NCI-H2227 (cell line): ENCODE results near the gene CERS6.
"Not testable (repeated sequence)": the region's sequence is repeated elsewhere in the genome, so short reads cannot be mapped to it uniquely, and the experiment has no call there.

ENCODE experiments used
- DNase-seq: peaks from one replicate; lab custom pipeline; 2025; ENCODE audit not compliant: unreplicated experiment; lab: John Stamatoyannopoulos, UW

Gene CERS6, protein sequence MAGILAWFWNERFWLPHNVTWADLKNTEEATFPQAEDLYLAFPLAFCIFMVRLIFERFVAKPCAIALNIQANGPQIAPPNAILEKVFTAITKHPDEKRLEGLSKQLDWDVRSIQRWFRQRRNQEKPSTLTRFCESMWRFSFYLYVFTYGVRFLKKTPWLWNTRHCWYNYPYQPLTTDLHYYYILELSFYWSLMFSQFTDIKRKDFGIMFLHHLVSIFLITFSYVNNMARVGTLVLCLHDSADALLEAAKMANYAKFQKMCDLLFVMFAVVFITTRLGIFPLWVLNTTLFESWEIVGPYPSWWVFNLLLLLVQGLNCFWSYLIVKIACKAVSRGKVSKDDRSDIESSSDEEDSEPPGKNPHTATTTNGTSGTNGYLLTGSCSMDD

DNA sequence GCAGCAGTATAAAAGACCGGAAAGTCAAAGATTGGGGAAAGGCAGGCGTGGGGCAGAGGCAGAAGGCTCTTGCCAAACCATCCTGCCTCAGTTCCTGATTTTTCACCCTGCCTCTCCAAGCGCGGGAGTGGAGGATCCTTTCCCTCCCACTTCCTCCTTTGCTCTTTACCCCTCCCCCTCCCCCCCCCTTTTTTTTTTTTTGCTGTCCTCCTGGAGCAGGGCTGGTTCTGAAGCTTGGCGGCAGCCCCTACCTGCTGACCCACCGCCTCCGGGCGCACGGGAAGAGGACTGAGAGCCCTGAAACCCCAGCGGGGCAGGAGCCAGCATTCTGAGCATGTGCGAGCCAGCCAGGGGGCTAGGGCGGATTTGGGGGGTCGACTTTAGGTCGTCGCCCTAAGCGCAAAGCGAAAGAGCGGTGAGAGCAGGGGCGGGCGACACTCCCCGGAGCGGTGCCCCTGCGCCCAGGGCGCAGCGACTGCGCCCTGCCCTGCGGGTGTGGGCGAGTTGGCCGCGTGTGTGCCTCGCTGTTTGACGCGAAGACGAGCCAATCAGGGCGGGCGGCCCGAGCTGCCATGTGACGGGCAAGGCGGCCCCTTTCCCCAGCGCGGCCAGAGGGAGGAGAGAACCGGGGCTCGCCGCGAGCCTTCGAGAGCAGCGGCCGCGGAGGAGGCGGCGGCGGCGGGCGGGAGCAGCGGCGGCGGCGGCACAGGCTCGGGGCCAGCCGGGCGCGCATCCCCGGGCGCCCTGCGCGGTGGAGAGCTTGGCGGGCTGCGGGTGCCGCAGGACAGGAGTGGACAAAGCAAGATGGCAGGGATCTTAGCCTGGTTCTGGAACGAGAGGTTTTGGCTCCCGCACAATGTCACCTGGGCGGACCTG is at the start of gene CERS6:
CERS6 (plus strand) TSS at position 628 of the 876 bp plus-strand sequence; CDS start at position 805, 177 bp downstream.
- DNase-seq: peak; percentile 97

DNA sequence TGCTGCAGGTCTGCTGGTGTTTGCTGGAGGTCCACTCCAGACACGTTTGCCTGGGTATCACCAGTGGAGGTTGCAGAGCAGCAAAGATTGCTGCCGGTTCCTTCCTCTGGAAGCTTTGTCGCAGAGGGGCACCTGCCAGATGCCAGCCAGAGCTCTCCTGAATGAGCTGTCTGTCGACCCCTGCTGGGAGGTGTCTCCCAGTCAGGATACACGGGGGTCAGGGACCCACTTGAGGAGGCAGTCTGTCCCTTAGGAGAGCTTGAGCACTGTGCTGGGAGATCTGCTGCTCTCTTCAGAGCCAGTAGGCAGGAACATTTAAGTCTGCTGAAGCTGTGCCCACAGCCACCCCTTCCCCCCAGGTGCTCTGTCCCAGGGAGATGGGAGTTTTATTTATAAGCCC is 43.8 kb upstream of the CERS6 start:
- not testable (repeated sequence) for DNase-seq

DNA sequence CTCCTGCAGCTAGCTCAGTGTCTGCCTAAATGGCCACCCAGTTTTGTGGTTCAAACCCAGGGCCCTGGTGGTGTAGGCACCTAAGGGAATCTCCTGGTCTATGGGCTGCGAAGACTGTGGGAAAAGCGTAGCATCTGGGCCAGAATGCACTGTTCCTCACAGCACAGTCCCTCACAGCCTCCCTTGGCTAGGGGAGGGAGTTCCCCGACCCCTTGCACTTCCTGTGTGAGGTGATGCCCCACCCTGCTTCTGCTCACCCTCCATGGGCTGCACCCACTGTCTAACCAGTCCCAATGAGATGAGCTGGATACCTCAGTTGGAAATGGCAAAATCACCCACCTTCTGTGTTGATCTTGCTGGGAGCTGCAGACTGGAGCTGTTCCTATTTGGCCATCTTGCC is 43.0 kb upstream of the CERS6 start:
- DNase-seq: not testable (repeated sequence)

DNA sequence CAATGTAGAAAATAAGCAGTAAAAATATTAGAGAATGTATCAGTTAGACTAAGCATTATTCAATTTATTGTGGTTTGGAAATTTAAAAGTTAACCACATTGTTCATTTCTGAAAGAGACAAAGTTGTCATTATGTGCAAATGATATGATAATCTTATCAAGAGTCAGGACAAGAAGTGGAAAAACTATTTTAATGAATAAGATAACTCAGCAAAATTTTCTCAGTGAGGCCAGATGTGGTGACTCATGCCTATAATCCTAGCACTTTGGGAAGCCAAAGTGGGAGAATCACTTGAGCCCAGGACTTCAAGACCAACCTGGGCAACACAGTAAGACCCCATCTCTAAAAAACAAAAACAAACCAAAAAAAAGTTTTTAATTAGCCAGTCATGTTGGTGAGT is 39.5 kb upstream of the CERS6 start:
- DNase-seq: no peak

DNA sequence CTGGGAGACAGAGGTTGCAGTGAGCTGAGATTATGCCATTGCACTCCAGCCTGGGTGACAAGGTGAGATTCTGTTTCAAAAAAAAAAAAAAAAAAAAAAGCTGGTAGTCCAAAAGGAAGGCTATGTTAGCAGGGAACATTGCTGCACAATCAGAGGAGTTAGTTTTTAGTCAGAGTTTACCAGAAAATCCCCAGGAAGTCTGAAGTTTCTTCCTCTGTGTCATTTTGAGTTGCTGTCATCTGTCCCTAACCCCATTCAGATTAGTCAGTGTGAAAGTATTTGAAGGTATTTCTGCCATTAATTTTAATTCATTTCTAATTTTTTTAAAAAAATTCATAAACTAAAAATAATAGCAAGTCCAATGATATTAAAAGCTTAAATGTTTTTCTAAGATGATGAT is 33.5 kb upstream of the CERS6 start:
- DNase-seq: no peak

DNA sequence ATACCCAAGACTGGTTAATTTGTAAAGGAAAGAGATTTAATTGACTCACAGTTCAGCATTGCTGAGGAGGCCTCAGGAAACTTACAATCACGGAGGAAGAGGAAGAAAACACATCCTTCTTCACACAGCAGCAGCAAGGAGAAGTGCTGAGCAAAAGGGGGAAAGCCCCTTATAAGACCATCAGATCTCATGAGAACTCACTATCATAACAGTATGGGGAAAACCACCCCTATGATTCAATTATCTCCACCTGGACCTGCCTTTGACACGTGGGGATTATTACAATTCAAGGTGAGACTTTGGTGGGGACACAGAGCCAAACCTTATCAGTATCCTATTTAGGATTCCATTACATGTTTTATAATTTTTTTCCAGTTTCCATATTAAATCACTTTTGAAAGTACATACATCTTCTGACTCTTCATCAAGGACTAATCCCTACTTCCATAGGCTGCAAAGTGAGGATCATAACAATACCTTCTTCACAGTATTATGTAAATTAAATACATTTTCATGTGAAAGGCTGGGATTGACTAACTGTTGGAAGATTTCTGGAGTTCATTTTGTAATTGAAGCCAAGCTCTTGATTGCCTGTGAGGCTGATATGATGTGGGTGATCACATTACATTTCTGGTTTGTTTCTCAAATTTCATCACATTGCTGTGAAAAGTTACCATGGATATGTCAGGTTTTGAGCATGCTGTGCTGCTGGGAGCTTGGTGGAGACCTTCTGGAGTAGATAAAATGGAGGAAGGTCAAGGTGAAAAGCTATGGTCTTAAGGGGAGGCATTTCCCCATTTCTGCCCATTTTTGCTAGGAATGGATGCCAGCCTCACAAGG is 31.7 kb upstream of the CERS6 start:
- DNase-seq: no peak

DNA sequence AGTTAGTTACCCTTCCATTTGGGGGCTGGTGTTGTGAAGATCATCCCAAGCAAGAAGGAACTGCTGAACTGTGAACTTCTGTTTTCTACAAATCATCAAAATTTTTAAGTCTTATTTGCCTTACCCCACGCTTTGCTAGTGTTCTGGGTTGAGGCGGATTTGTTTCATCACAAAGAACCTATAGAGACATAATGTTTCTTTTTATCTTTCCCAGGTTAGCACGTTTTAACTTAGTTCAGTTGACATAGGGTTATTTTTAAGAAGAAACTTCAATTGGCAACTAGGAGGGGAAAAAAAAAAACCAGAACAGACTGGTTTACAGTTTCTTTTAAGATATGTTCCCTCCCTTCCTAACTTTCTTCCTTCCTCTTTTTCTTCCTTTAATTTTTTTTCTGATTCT is 31.1 kb upstream of the CERS6 start:
- no peak for DNase-seq

DNA sequence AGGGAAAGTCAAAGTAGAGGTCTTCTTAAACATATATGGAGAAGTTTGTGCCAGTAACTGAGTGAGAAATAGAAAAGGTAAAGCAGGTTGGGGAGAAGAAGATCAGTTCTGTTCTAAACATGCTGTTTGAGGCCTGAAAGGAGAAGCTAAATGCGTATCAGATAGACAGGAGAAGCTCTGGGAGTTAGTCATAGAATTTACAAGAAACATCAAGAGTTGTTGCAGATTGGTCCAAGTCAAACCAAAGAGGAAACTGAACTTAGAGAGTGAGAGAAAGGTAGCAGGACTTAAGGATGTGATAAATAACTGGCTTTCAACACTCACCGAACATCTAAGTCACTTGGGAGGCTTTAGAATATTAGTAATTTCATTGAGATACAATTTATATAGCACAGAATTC is 29.2 kb upstream of the CERS6 start:
- no peak for DNase-seq

DNA sequence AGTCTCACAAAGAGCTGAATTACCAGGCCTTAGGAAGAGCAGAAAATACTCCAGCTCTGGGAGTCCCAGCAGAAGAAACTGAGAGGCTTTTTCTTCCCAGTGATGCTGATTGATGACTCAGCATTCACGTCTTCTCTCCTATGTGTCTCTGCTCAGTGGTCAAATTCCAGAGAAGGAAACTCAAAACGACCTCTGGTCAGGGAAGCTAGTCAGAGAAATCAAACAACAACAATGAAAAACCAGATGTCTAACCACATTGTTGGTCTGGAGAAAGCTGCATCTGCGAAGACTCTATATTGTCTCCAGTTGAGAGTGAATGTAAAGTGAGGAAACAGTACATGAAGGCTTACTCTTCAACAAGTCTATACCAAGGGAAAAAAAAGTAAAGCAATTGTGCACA is 28.6 kb upstream of the CERS6 start:
- DNase-seq: no peak

DNA sequence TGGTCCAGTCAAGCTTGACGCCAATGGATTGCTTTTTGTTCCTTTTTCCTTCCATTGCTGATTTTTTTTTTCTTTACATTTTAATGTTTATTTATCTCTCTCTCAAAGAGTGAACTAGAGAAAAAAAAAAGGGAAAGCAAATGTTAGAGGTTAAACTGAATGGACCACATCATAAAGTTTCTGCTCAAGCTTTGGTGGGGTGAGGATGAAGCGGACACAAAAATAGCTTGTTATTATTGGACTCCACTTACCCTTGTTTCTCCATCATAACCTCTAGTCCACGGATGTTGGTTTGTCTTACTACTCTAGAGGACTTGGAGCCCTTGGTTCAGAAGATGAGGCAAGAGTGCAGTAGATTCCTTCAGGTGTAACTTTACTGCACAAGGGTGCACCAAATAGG is 27.6 kb upstream of the CERS6 start:
- no peak for DNase-seq

DNA sequence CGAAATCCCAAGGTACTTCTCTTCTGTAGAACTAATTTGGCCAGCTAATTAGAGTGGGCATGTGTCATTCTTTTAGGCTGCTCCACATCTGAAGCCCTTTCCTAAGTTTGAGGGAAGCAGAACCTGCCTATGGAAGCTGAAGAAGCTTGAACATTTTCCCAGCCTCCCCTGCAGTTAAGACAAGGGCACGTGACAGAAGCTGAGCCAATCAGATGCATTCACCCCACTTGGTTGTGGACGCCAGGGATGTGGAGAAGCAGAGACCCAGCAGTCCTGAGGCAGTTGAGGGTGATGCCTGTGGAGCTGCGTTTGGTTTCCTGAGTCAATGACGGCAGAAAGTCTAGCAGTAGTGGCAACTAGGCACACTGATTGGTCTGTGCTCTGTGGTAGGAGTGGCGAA is 26.1 kb upstream of the CERS6 start:
- no peak for DNase-seq

DNA sequence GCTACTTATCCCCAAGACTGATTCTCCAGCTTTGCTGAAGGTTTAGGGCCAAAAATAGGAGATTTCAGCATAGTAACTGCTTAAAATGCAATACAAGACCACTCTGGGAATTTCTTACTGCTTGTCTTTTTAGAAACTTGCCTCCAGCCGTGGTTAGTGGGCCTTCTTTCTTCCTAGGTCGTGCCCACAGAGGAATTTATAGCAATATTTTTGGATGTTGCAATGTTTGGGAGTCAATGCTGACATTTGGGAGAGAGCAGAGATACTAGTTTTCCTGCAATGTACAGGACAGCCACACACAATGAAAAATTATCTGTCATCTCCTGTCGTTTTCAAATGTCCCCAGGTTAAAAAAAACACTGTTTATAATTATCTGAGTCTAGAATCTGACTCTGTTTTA is 25.6 kb upstream of the CERS6 start:
- DNase-seq: no peak

DNA sequence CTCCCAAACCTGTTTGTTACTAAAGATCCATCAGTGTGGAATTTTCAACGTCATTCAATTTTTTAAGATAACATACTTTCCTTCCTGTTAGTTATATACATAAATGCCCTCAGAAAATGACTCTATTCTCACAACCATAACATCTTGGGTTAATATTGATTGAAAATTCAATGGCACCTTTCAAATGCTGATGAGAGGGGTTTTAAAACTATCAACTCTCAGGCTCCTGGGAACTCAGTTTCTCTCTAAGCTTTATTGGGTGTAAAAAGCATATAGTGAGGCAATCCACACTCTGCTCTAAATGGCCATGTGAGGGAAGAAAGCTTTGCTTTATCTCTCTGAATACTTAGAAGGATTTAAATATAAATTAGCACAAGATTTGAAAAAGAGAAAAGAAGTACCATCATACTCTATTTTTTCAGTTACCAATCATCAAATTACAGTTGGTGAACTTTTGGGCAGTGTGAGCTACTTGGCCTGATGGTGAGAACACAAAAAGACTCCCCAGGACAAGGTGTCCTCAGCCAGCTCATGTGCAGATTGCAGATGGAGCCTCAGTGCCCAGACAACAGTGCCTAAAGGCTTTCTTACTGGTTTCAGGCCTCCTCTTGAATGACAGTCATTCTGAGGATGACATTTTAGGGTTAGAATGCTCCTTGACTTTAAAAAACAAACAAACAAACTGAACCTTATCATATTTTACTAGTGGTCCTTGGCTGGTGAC is 24.6 kb upstream of the CERS6 start:
- no peak for DNase-seq

DNA sequence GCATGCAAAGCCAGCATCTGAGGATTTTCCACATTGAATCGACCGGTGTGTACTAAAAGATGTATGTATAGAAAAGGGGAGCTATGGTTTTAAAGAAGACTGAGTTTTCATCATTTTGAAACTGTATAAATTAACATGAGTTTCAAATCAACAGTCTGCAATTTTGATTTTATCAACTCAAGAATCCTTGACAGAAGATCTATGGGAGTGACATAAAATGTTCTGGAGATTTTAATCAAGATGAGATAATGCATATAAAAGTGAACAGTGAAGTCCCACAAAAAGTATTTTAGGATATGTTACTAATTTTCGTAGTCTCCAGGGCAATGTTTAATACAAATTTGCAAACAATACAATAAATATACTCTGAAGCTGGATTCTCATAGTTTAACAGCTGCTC is 24.0 kb upstream of the CERS6 start:
- DNase-seq: no peak

DNA sequence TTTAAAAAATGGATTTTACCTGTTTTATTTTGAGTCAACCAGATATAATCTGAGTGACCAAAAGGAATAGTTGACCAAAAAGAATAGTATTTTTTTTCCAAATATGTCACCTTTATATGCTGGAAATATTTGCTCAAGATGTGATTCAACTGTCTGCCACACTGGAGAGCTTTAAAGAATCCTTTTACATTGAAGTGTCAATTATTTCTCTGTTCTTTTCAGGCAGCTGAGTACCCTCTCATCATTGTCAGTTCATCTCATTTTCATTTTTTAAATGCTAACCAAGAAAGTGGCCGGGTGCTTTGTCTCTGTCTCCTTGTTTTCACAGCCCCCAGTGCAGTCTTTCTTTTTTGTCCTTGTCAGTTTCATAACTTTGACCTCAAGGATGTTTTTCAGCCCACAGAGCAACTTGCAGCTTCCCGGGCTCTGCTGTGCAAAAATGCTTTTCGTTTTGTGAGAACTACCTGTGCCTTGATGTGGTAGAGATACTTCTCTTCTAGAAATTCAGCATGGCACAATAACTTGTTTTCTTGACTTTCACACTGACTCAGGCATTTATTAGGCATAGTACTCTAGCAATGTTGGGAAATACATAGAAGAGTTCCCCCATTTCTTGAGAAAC is 23.4 kb upstream of the CERS6 start:
- DNase-seq: peak; percentile 73

DNA sequence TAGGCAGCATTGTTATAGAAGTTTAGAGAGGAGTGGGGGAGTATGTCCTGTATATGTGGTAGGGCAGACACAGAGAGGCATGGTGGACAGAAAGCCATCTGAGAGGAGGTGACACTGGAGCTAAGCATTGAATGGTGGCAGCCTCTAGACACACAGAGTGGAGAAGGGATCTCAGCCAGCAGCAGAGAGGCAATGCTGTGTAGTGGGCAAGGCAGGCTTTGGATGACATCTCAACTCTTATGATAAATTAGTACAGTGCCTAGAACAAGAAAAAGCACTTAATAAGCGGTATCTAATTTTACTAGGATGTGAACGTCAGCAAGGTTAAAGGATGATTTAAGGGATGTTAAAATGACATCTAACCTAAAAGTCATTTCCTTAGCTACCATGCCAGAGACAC is 22.5 kb upstream of the CERS6 start:
- peak; percentile 35 for DNase-seq

DNA sequence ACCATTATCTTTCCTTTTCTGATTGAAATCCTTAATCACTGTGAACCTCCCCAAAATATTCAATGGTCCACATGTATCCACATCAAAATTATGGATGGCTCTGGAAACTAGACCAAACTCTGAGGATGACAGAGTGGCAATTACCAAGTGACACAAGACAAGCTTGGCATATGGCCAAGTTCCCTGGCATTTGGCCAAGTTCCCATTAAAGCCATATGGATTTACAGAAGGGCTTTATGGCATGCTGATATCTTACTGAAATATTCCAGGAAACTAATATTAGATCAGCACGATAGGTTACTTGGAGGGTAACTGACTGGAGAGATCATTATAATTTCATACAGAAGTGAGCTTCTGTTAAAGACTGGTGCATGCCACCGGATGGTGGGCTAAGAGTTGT is 21.9 kb upstream of the CERS6 start:
- DNase-seq: peak; percentile 97

DNA sequence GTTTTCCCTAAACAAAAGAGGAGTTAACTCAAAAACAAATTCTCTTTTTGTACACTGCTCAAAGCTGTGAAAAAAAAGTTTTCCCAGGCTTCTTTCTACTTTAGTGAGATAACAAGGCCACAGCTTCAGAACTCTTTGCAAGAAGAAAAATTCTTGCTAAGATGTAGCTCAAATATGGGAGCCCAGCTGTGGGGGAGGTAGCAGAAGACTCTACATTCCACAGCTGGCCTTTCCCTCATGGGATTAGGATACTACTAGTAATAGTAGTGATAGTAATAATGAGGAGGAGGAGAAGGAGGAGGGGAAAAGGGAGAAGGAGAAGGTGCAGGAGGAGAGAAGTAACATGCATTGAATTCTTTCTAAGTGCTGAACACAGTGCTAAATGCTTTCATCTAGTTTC is 19.2 kb upstream of the CERS6 start:
- no peak for DNase-seq

DNA sequence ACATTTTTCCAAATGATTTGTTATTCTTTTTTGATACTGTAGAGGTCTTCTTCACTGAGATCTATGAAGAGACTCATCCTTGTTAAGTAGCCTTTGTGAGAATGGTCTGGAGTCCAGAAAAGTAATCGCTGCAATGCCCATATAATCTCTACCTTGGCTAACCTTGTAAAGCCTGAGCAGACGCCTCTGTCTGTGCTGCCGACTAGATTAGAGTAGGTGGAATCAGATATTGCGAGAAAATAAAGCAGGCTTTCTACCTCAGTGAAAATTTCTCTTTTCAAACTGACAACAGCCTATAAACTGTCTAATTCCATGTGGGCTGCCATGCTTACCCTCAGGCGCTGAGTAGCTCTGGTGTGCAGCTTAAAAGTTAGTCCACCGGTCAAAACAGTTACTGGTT is 17.5 kb upstream of the CERS6 start:
- no peak for DNase-seq

DNA sequence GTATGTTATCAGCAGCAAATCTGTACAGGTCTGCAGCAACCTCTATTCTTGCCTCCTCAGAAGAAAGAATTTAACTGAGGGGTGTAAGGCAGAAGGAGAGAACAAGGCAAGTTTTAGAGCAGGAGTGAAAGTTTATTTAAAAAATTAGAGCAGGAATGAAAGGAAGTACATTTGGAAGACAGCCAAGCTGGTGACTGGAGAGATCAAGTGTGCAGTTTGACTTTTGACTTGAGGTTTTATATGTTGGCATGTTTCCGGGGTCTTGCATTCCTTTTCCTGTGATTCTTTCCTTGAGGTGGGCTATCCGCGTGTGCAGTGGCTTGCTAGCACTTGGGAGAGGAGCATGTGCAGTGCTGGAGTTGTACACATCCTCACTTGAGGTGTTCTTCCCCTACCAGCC is 16.5 kb upstream of the CERS6 start:
- DNase-seq: no peak
